Testis (tissue), 2 donors: ENCODE results near the gene GPR135.

Experiments used
- POLR2A ChIP-seq: fragments of 450-650 bp; IDR thresholded peaks from one replicate; pipeline ENCODE4 v1.6.1; 2017; ENCODE audit warnings: antibody characterized with exemption, mild to moderate bottlenecking, moderate library complexity
- TF ChIP-seq, protein P1 (sequence below), 3 experiments: fragments of 450-650 bp in 2 of 3; fragments of 200-600 bp in 1 of 3; sonication (generic) in 1 of 3; IDR thresholded peaks; one replicate each; pipeline ENCODE4 v1.5.1; 2016 to 2019; ENCODE audit warnings: antibody characterized with exemption in 3 of 3, mild to moderate bottlenecking in 2 of 3, moderate library complexity in 1 of 3

DNA sequence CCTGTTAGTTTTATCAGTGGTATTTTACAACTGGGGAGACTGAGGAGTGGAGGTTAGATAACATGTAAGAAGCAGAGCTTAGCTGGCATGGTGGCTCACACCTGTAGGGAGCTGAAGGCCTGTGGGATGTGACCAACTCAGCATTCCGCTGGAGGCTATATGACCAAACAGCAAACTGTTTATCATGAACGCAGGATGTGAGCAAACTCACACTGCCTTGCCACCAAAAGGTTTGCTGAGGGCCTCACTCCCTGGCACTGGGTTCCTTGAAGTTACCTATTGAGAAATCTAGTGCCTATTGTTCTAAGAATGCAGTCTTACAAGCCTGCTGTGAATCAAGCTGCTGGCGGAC lies 42.5 kb upstream of the GPR135 start:
- TF ChIP-seq, protein P1, sequence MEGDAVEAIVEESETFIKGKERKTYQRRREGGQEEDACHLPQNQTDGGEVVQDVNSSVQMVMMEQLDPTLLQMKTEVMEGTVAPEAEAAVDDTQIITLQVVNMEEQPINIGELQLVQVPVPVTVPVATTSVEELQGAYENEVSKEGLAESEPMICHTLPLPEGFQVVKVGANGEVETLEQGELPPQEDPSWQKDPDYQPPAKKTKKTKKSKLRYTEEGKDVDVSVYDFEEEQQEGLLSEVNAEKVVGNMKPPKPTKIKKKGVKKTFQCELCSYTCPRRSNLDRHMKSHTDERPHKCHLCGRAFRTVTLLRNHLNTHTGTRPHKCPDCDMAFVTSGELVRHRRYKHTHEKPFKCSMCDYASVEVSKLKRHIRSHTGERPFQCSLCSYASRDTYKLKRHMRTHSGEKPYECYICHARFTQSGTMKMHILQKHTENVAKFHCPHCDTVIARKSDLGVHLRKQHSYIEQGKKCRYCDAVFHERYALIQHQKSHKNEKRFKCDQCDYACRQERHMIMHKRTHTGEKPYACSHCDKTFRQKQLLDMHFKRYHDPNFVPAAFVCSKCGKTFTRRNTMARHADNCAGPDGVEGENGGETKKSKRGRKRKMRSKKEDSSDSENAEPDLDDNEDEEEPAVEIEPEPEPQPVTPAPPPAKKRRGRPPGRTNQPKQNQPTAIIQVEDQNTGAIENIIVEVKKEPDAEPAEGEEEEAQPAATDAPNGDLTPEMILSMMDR (IDR thresholded peaks at IDR 0.05) = no peak
- TF ChIP-seq POLR2A = no peak
